HG02571 (cell line): ENCODE data around the gene PLEKHH1.

ENCODE experiments used
- ATAC-seq: cut with Tn5 transposase; IDR thresholded peaks from one replicate; pipeline ENCODE4 v1.9.1; 2021; ENCODE audit warnings: mild to moderate bottlenecking, moderate library complexity; ENCODE audit not compliant: unreplicated experiment

The PLEKHH1 gene

DNA sequence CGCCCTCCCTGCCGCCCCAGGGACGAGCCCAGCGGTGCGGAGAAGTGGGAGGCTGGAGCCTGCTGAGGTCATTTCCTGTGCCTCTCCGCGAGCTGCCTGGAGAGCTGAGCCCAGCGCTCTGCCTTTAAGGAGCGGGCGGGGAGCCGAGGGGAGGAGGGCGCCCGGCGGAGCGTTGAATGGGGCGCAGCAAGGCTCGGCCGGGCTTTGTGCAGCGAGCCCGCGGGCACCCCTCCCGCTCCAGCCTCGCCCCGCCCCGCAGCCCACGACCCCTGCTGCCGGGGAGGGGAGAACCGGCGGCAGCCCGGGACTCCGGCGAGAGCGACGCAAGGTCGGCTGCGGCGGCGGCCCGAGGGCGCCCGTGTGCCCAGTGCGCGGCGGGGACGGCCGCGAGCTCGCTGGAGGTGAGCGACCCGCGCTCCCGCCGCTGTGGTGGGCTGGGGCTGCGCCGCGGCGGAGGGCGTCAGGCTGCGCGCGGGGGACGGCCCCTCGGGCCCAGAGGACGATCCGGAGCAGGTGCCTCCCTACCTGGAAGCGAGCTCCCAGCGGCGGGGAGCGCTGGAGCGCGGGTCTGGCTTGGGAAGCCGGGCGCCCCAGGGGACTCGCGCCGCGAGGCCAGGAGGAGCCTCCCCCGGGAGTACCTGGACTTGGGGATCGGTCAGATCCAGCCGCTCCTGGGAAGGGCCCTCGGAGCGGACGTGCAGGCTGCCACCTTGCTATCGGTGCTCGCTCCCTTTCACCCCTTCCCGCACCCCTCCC is at the start of gene PLEKHH1:
Gene PLEKHH1 (plus strand): TSS at position 293 of the 756 bp plus-strand sequence. CDS start 8,578 bp downstream, outside the sequence.
- ATAC-seq, result peak; percentile 54

DNA sequence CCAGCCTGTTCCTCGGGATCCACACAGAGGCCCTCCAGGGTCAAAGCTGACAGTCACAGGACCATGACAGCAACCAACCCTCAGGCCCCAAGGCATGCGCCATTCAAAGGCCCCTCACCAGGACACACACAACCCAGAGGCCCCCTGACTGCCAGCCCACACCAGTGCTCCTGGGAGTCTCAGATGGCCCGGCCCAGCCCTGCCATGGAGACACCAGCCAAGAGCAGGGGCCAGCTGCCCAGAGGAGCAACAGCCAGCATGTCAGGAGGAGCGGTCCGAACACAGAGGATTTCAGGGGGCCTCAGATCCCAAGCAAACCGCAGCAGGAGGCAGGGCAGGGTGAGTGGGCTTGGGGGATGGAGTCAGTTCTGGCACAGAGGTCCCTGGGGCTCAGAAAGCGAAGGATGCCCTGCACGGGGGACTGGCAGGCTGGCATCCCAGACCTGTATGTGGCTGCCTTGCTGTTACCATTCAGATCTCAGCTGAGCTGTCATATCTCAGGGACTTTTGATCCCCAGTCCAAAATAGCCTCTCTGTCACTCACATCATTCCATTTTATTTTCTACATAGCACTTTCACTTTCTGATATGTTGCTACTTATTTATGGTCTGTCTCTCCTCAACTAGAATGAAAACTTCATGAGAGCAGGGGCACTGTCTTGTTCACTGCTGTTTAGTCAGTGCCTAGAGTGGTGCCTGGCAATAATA is 49.4 kb upstream of the PLEKHH1 start:
- no peak for ATAC-seq

DNA sequence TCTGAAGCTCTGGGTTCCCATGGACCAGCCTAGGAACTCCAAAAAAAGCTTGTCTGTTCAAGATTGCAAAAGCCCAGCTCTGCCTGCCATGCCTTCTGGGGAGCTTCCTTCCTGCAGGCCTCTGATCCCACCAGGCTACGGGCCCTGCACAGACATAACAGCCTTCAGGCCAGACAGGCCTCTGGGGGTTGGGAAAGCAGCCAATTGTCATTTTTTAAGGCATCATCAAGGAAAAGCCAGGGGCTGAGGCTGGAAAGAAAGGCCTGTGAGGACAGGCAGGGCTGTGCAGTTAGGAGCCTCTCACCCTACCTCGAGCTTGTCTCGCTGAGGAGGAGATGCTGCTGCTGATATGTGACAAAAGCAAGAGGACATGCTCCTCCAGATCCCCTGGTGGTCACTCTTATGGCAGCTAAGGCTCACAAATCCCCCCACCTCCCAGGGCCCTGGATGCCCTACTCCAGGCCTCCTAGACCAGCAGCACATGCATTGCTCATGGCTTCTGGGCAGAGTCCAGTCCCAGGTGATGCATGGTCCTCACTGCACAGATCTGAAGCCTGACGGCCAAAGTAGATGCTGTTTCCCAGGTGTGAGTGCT is 47.5 kb upstream of the PLEKHH1 start:
- ATAC-seq, result no peak

DNA sequence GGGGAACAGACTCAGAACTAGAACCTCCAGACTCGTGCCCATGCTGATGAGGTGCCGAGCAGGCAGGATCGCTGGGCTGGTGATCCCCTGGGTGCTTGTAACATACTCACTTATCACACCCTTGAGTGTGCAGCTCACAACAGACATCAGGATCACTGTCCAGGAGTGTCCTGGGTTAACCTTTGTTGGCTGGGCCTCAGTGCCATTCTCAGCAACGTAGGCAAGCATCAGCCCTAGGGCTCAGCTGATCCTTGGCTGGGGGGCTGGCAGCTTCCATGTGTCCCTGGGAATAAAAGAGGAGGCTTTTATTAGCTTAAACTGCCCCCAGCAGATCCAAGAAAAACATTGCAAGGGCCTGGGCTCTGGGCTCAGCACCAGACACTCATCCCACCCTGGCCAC is 46.2 kb upstream of the PLEKHH1 start:
- ATAC-seq, result no peak

DNA sequence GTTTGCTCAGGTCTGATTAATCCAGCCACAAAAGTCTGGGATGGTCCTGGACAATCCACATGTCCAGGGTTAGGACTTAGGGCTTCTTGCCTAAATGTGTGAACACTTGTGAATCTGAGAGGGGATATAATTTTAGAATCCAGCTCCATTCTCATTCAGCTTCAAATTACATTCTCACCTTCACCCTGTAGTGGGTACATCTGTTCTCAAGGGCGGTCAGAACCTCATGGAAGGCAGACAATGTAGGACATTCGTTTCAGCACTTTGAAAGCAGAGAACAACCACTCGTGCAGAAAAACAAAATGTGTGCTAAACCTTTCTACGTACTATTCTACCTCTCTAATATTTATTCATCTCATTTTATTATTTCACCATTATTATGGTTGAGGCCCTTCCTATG is 45.8 kb upstream of the PLEKHH1 start:
- ATAC-seq, result no peak

DNA sequence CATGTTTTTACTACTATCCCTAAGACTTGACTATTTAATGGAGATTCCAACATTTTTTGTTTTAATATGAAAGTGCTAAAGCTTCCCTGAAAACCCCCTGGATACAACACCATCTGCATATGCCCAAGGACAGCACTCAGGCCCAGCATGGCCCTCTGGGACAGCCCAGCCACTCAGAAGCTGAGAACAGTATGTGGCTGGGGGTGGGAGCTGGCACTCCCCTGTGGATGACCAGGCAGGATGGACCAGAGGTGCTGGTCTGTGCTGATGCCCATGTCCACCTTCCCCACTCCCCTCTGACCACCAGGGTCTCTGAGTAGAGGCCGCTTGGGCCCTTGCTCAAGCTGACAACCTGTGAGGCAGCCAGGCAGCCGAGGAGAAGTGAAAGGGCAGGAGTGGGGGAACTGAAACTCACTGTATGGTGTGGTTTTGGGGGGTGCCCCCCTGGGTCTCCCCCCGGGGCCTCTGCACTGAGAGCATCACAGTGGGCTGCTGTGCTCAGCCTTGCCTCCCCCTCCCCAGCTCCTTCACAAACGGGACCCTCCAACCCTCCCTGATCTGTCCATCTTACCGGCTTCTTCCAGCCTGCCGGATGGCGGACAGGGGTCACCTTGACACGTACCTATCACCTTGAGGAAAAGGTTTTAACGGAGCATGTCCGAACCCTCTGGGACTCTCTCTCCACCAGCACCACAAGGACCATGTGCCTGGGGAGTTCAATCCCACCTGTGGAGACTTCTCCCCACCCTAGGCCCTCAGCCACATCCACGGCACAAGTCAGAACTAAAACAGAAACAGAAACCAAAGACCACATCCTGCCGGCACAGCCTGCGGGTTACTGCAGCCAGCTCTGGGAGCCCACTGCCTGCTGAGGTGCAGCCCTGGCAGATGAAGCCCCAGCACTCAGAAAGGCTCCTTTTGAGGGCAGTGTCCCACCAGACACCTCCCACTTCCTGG is 44.9 kb upstream of the PLEKHH1 start, which contains the start of gene TMEM229B:
Gene TMEM229B (minus strand): TSS at position 785 of the 957 bp plus-strand sequence. CDS start 14,798 bp downstream, outside the sequence.
- ATAC-seq, result peak; percentile 95

DNA sequence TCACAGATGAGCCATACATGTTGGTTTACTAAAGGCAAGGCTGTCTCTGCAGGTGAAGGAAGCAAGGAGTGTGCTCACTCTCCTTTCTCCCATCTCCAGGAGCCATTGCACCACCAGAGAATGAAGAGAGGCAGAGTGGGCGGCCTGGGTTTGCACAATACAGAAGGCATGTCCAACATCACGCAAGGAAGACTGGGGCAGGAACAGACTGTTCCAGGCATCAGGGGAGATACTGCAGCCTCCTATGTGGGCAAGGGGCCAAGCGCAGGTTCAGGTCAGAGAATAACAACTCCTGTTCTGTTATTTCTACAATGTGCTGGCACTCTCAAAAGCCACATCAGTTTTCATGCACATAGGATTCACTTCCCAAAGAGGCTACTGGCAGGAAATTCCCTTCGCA is 42.9 kb upstream of the PLEKHH1 start:
- no peak for ATAC-seq

DNA sequence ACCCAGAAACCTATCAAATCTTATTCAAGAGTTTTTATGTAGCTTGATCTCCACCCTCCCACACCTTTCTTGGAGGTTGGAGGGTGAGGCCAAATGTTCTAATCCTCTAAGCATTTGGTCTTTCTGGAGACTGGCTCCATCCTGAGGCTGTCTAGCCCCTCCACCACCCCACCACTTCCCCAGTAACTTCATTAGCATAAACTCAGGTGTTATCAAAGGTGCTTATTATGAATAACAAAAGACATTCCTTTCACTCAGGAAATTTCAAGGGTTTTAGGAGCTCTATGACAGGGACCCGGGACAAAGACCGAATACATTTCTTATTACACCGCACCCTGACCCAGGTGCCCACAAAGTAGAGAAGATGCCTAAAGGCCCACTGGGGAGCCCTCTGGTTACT is 41.8 kb upstream of the PLEKHH1 start:
- no peak for ATAC-seq

DNA sequence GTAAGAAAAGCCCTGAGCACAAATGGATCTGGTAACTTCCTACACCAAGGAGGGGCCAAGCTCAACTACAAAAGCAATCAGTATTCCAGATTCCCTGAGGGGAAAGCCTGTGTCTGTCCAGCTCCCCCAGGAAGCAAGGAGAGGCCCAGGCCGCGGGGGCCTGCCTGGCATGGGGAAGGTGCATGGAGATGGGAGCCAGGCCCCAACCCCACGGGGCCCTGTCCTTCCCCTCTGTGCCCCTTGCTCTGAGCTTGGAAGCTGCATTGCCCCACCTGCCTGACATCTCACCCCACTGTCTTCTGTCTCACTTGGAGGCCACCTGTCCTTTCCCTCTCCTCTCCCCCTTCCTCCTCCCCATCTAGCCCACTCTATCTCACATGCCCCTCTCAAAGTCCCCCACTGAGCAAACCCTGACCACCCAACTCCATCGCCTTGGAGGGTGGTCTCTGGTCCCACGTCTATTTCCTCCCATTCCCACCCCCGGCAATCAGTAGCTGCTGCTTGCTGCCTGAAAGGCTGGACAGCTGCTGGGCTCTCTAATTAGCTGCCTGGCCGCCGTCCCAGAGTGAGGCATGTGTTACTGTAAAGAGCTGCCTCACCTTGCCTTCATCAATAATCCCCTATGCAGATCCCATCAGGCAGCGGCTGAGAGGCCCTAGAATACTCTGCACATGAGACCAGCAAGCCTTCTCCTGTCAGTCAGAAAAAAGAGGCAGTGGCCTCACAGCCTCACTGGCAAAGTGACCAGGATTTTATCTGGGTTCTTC is 41.2 kb upstream of the PLEKHH1 start:
- no peak for ATAC-seq

DNA sequence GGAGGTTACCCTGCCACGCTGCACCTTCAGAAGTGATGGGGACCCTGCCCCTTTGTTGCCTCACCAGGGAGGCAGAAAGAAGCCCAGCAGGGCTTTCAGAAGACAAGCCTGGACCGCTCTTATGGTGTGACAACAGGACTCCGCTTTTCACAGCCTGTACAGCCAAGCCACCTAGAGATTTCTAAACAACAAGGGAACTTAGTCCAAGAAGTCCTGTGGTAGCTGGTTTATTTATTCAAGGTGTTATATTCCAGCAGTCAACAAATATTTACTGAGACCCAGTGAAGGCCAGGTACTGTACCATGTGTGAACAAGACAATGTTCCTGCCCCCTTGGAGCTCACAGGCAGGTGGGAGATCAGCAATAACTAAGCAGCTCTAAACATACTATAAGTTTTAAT is 40.6 kb upstream of the PLEKHH1 start:
- ATAC-seq, result no peak

DNA sequence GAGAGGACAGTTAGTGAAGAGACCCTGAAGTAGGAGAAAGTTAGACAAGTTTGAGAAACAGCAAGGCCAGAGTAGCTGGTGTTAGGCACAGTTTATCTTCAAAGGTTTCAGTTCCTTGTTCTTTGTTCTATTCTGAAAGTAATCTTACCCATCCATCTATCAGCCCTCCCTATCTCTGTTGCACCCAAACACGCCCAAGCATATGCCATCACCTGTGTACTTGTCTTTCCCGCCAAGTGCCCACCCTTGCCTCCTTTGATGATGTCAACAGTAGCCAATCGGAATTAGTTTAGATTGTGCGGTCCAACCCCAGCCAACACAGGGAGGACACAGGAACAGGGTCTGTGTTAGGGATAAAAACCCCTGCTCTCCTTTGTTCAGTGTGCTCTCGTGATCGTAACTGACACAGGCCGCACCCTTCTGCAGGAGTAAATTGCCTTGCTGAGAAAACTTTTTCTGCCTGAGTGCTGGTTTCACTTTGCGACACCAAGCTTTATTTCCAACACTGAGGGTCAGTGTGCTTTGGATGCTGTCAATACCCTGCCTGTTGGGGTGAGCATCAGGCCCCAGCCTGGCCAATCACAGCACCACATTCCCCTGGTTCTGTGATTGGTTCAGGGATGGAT is 39.9 kb upstream of the PLEKHH1 start:
- ATAC-seq, result no peak

DNA sequence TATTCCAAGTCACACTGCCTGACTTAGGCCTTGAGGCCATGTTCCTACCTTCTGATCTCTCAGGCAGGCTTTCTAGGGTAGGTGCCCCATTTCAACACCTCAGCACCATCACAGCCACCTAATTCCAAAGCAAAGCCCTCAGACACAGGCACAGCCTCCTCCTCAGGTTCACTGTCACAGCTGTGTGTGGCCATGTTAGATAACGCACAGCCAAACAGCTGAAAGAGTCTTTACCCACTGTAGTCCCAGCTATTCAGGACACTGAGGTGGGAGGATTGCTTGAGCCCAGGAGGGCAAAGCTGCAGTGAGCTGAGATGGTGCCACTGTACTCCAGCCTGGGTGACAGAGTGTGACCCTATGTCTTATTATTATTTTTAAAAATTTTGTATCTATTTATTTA is 37.3 kb upstream of the PLEKHH1 start:
- no peak for ATAC-seq

DNA sequence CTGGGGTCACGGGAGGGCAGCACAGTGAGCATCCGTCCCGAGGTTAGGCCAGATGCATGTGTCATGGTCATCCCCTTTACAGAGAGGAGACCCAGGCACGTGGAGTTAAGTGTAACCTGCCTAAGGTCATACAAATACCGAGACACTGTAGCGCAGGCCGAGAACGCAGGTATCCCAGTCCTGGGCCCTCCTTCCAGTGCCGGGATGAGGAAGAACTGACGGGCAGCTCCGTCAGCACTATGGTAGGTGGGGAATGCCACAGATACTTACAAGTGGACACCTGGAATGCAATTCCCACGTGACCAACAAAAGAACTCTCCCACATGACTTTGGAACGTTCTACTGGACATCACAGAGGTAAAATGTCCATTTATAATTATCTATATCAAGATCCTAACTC is 35.9 kb upstream of the PLEKHH1 start:
- ATAC-seq, result no peak

DNA sequence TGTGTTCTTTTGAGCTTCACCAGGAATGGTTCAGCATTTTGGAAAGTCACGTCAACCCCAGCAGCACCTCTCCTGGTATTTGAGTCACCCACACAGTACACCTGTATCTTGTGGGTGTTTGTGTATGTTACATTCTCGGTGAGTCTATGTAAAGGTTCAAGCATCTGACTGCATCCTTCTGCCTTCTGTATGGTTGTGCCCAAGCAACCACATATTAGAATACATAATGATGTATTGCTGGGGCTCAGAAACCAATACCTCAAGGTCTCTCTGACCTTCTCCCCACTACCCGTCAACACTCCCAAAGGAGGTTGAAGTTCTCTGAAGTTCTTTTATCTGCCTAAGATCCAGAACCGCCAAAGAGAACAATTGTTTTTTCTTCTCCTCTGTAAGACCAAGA is 35.4 kb upstream of the PLEKHH1 start:
- no peak for ATAC-seq

DNA sequence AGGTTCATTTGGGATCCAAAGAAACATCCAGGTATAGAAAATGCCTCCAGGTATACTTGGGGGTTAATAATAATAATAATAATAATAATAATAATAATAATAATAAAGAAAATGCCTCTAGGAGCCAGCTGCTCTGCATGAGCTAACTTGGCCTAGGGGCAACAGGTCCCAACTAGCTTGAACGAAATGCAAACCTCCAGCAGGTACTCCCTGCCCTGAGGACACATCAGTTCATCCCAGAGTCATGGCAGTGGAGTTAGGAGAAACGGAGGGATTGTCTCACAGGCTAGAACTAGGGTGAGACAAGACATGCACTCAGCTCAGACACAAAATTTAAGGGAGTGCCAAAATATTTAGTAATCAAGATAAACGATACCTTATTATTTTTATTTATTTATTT is 32.1 kb upstream of the PLEKHH1 start:
- ATAC-seq, result no peak

DNA sequence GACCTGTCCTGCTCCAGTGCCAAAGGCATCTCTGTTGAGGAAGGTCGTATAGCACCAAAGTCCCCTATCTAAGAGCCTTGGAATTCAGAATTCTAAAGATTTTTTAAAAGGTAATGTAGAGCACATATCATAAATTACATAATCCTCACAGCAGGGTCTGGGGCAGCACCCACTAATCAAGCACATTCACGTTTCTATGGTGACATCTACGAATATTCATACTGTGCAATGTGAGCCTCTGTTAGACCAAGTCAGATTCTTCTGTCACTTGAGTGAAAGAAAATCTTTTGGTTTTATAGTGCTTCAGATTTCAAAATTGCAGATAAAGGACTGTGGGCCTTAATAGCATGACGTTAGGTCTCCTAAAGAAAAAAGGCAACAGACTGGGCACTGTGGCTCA is 31.4 kb upstream of the PLEKHH1 start:
- ATAC-seq, result no peak

DNA sequence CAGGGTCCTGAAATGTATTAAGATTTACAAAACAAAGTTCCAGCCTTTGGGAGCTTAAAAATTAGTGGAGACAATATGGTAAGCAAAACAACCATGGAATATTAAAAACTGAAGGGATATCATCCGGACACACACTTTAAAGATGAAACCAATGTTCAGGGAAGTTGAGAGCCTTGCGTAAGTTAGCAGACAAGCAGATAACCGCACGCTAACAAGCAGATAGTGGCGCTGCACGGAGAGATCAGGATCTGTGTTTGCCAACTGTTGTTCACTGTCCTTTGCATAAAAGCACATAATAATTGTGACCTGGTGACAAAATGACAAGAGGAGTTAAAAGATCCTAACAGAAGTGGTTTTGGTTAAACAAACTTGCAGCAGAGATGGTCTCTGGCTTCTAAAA is 30.2 kb upstream of the PLEKHH1 start:
- no peak for ATAC-seq

DNA sequence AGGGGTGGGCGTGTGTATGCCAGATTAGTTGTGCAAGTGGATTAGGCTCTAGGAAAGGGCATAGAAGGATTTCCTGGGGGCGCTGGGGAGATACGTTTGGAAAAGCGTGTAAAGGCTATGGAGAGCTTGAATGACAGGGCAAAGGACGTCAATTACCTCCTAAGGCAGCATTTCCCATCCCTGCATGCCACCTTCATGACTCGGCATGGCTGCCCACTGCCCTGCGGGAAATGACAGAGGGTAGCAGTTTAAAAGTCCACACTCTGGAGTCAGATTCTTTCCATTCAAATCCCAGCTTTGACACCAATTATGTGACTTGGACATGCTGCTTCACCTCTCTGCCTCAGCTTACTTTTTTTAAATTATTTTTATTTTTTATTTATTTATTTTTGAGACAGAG is 29.8 kb upstream of the PLEKHH1 start:
- no peak for ATAC-seq

DNA sequence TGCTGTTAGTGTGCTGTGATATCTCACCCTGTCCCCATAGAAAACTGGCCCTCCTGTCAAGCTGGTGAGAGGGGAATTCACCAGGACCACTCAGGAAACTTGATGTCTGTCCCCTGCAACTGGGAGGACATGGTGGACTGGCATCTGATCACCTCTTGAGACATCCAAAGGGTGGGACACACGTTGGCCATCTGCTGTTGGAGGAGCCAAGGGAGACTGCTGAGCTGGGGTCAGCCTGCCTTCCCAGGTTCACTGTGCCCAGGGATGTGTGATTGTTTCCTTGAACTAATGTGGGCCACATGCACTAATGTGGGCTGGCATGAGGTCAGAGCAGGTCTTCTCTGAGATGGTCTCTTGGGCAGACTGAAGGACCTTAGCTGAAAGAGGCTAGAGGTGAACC is 27.8 kb upstream of the PLEKHH1 start:
- no peak for ATAC-seq

DNA sequence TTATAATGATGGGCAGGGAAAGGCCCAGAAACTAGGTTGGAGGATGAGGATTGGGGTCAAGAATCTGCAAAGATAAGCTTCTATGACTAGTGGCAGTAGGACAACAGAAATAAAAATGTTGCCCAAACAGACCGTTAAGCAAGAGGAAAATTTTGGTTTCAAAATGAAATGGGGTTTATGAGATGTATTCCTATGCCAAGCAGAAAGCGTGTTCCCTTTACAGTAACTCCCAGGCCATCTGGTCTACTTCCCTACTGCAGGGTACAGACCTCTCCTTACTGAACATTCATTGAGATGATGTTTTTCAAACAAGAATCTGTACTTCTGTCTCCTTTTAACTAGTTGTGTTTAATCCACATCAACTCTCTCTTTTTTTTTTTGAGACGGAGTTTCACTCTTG is 24.1 kb upstream of the PLEKHH1 start:
- ATAC-seq, result no peak
